Vein endothelial cell (primary cell): Measurements from ENCODE around the gene EIF2B1. TPM values are rescaled to one million over a fixed set of nuclear protein-coding genes. Genes with fewer than 3 reads are reported as not detected.
A peak's percentile ranks its signal among the peaks of the same experiment; 100 is the strongest.

Source experiments
- small RNA-seq: library from RNA; depleted of rRNA; stranded (forward); fragments of <200 nt; gene quantifications from one replicate; pipeline ENCODE3, GENCODE V24; 2012
- total RNA-seq: library from RNA; depleted of rRNA; stranded (reverse); fragments of >200 nt; gene quantifications from 2 replicates; pipeline ENCODE4 v1.2.3, GENCODE V29; 2012

Gene EIF2B1
- 37.9 and 42.6 TPM in 2 replicates for total RNA-seq

DNA sequence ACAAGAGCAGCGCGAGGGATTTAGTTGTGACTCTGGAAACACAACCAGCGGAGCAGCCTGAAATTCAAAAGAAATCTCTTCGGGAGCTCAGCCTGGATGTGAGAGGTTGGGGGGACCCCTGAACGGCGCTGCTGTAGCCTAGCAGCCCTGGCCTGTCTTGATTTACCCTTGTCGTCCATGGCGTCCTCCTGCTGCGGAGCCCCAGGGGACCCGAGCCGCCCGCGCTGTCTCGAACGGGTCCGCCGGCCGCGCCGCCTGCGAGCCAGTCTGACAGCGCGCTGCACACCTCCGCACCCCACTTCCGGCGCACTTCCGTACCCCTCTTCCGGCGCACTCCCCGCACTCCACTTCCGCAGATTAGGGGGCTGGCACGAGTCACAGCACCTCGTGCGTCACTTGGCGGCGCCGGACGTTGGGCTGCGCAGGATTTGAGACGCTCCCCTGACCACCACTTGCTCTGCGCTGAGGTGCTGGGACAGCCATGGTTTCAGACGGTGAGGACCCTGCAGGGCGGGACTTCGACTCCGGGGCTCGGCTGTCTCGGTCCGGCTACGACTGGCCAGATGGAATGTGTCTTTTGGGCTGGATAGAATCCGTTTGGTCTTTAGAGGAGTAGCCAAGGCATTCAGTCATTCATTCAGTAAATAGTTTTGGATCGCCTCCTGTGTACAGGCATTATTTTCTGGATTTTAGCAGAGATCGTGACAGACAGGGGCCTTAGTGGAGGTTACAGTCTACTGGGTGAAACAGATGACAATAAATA, at the start of gene EIF2B1, which contains the start of gene GTF2H3:
Gene EIF2B1, minus strand, starts transcription at position 308 of the 763 bp plus-strand sequence. Its CDS starts 129 bp downstream, at position 179.
Gene GTF2H3, plus strand, starts transcription at position 451 of the 763 bp plus-strand sequence. Its CDS starts 31 bp downstream, at position 482.

DNA sequence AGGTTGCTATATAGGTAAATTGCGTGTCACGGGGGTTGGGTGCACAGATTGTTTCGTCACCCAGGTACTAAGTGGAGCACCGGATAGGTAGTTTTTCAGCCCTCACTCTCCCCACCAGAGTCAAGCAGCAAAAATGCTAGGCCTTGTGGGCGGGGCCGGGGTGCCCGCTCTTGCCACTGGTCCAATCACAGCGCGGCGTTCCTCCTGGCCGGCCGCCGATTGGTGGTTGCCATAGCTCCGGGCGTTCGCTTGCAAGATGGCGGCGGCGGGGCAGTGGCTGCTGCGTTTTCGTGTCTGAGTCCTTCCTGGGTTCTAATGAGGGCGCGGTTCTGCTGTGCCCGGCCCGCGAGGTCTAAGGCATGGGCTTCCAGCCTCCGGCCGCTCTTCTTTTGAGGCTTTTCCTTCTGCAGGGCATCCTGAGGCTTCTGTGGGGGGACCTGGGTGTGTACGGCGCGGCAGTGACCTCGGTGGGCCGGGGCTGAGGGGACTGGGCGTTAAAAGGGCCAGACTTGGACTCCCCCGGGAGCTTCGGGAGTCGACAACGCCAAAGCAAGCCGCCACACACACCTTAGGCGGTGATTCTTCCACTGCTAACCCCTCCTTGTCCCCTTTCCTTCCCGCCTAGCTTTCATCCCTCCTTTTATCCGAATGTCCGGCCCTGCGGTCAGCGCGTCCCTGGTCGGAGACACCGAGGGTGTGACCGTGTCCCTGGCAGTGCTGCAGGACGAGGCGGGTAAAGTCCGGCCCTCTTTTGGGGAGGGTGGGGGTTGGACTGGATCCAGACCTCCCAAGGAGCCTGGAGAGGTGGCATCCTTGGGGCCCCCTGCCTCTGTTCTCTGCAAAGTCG, 37.6 kb upstream of the EIF2B1 start, which contains the start of gene TCTN2:
Gene TCTN2, plus strand, starts transcription at position 232 of the 847 bp plus-strand sequence. Its CDS starts 128 bp downstream, at position 360.

DNA sequence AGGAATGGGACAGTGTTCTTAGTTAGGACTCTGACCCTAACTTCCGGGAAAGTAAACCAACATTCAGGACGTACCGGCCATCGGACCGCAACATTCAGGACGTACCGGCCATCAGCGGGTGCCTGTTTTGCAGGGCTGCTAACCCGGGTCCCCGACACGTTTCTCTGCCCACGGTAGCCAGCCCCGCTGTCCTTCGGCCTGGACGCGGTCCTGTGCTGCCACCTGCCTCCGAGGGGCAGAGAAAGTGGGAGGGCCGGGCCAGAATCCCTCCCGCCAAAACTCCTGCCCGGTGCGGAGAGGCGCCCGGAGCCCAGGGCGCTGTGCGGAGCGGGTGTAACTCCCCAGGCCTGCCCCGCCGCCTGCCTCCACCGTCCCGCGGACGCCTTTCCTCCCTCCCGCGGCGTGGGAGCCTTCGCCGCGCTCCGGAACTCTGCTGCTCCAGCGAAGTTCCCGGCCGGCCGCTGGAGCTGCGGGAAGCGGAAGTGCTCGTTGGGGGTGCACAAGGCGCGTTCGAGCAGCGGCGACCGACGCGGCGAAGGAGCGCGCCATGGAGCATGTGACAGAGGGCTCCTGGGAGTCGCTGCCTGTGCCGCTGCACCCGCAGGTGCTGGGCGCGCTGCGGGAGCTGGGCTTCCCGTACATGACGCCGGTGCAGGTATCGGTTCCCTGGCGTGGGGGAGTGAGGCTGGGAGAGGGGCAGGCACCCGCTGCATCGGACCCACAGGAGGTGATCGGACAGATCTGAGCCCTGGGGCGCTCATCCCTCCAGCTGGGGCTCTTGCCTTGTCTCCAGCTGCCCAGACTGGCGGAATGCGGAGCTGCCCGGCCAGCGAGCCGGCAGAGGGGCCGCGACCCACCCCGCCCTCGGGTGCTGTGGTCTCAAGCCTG, 31.6 kb downstream of the EIF2B1 start, which contains the start of gene DDX55:
Gene DDX55, plus strand, starts transcription at position 498 of the 888 bp plus-strand sequence. Its CDS starts 50 bp downstream, at position 548.

Small RNA genes lying within 50 kb of the gene (small RNA-seq; reads per million reads assigned to genes)
- 10.1 reads per million, percentile 96 among the genes with 10 or more reads in this experiment for gene SNORA9B

Other genes starting within 250 kb of the EIF2B1 start
- gene KMT5A, start 249.6 kb downstream of the EIF2B1 start, total RNA-seq, result 50.6 and 83.8 TPM in 2 replicates
- 3.4 and 3.6 TPM in 2 replicates for gene RILPL2, start 197.0 kb downstream of the EIF2B1 start, total RNA-seq
- 9.8 and 10.0 TPM in 2 replicates for gene SNRNP35, start 175.5 kb downstream of the EIF2B1 start, total RNA-seq
- gene RILPL1, start 100.0 kb downstream of the EIF2B1 start, total RNA-seq, result 11.8 and 18.3 TPM in 2 replicates
- 370 and 397 TPM in 2 replicates for gene TMED2, start 49.1 kb downstream of the EIF2B1 start, total RNA-seq
- 22.7 and 25.2 TPM in 2 replicates for gene DDX55, start 31.6 kb downstream of the EIF2B1 start, total RNA-seq
- 52.3 and 56.5 TPM in 2 replicates for gene GTF2H3, start 143 bp upstream of the EIF2B1 start, total RNA-seq
- gene TCTN2, start 37.4 kb upstream of the EIF2B1 start, total RNA-seq, result 10.5 and 13.1 TPM in 2 replicates
- 38.9 and 45.9 TPM in 2 replicates for gene ATP6V0A2, start 78.7 kb upstream of the EIF2B1 start, total RNA-seq
- gene DNAH10, start 128.6 kb upstream of the EIF2B1 start, total RNA-seq, result under 0.01 TPM in 2 replicates